SK-N-SH treated with all-trans-retinoic acid at 6 μM for 48 hours (cell line): Measurements from ENCODE around the gene KCNH1.

Source experiments
- ATAC-seq: fragments of 200-7000 bp; cut with Tn5 transposase; 3 replicates; pipeline ENCODE4 v1.9.1; 2020; ENCODE audit warnings: mild to moderate bottlenecking, moderate library complexity
- ARNTL ChIP-seq: fragments of 450-650 bp; formaldehyde crosslinking; IDR thresholded peaks from 2 replicates; pipeline ENCODE4 v1.5.0; 2020; ENCODE audit warnings: low read depth, mild to moderate bottlenecking, moderate library complexity, borderline replicate concordance
- BACH2 ChIP-seq: fragments of 250-450 bp; sonication (Bioruptor Pico); IDR thresholded peaks from 2 replicates; pipeline ENCODE4 v1.9.0; 2021; ENCODE audit warnings: mild to moderate bottlenecking, borderline replicate concordance
- CREB5 ChIP-seq: fragments of 250-450 bp; sonication (Bioruptor Pico); IDR thresholded peaks from 2 replicates; pipeline ENCODE4 v1.5.1; 2020; ENCODE audit warnings: low read depth, mild to moderate bottlenecking, moderate library complexity
- CSDC2 ChIP-seq: fragments of 250-450 bp; sonication (Bioruptor Pico); IDR thresholded peaks from 2 replicates; pipeline ENCODE4 v1.5.0; 2020; ENCODE audit warnings: mild to moderate bottlenecking, moderate library complexity
- CSRNP3 ChIP-seq: fragments of 250-450 bp; sonication (Bioruptor Pico); IDR thresholded peaks from 2 replicates; pipeline ENCODE4 v1.5.1; 2021; ENCODE audit warnings: mild to moderate bottlenecking, moderate library complexity
- ESRRG ChIP-seq: fragments of 250-450 bp; sonication (Bioruptor Pico); IDR thresholded peaks from 2 replicates; pipeline ENCODE4 v1.6.1; 2021; ENCODE audit warnings: mild to moderate bottlenecking
- GLIS3 ChIP-seq: fragments of 250-450 bp; sonication (Bioruptor Pico); IDR thresholded peaks from 2 replicates; pipeline ENCODE4 v1.5.0; 2020; ENCODE audit warnings: mild to moderate bottlenecking, moderate library complexity
- ISL1 ChIP-seq: fragments of 250-450 bp; sonication (Bioruptor Pico); IDR thresholded peaks from 2 replicates; pipeline ENCODE4 v2.1.2; 2022; ENCODE audit warnings: mild to moderate bottlenecking, moderate library complexity
- PATZ1 ChIP-seq: fragments of 250-450 bp; sonication (Bioruptor Pico); IDR thresholded peaks from 2 replicates; pipeline ENCODE4 v1.8.0; 2020; ENCODE audit warnings: mild to moderate bottlenecking, moderate library complexity, borderline replicate concordance
- POU6F1 ChIP-seq: fragments of 250-450 bp; sonication (Bioruptor Pico); IDR thresholded peaks from 2 replicates; pipeline ENCODE4 v1.8.0; 2021; ENCODE audit warnings: low read depth, mild to moderate bottlenecking, moderate library complexity, borderline replicate concordance
- PPARA ChIP-seq: fragments of 250-450 bp; sonication (Bioruptor Pico); IDR thresholded peaks from 2 replicates; pipeline ENCODE4 v1.5.0; 2020; ENCODE audit warnings: mild to moderate bottlenecking, borderline replicate concordance
- RARB ChIP-seq: fragments of 250-450 bp; sonication (Bioruptor Pico); IDR thresholded peaks from 2 replicates; pipeline ENCODE4 v1.8.0; 2021; ENCODE audit warnings: mild to moderate bottlenecking, moderate library complexity
- SNAI2 ChIP-seq: fragments of 250-450 bp; sonication (Bioruptor Pico); IDR thresholded peaks from 2 replicates; pipeline ENCODE4 v1.5.0; 2020; ENCODE audit warnings: mild to moderate bottlenecking, moderate library complexity
- TCF4 ChIP-seq: fragments of 250-450 bp; sonication (Bioruptor Pico); IDR thresholded peaks from 2 replicates; pipeline ENCODE4 v1.8.0; 2021; ENCODE audit warnings: mild to moderate bottlenecking, moderate library complexity, borderline replicate concordance
- TOX ChIP-seq: fragments of 250-450 bp; sonication (Bioruptor Pico); IDR thresholded peaks from 2 replicates; pipeline ENCODE4 v1.8.0; 2021; ENCODE audit warnings: mild to moderate bottlenecking, moderate library complexity, borderline replicate concordance
- TSHZ2 ChIP-seq: fragments of 250-450 bp; sonication (Bioruptor Pico); IDR thresholded peaks from 2 replicates; pipeline ENCODE4 v1.5.0; 2020; ENCODE audit warnings: mild to moderate bottlenecking, moderate library complexity
- ZC3H10 ChIP-seq: fragments of 250-450 bp; sonication (Bioruptor Pico); IDR thresholded peaks from 2 replicates; pipeline ENCODE4 v1.5.1; 2021; ENCODE audit warnings: mild to moderate bottlenecking, moderate library complexity
- ZFP3 ChIP-seq: fragments of 250-450 bp; sonication (Bioruptor Pico); IDR thresholded peaks from 2 replicates; pipeline ENCODE4 v1.5.0; 2020; ENCODE audit warnings: mild to moderate bottlenecking, moderate library complexity
- ZFP30 ChIP-seq: fragments of 450-650 bp; formaldehyde crosslinking; IDR thresholded peaks from 2 replicates; pipeline ENCODE4 v1.5.0; 2022; ENCODE audit warnings: mild to moderate bottlenecking, moderate library complexity
- ZNF565 ChIP-seq: fragments of 450-650 bp; formaldehyde crosslinking; conservative IDR thresholded peaks from 2 replicates; pipeline ENCODE4 v1.5.0; 2020; ENCODE audit warnings: low read depth, mild to moderate bottlenecking, moderate library complexity
- ZNF70 ChIP-seq: fragments of 450-650 bp; formaldehyde crosslinking; IDR thresholded peaks from 2 replicates; pipeline ENCODE4 v1.5.0; 2020; ENCODE audit warnings: mild to moderate bottlenecking, moderate library complexity
- ZNF8 ChIP-seq: fragments of 450-650 bp; formaldehyde crosslinking; IDR thresholded peaks from 2 replicates; pipeline ENCODE4 v1.5.0; 2020; ENCODE audit warnings: mild to moderate bottlenecking, moderate library complexity

Gene KCNH1

GRCh38 chr1:210876275-210876674, 257.7 kb downstream of the KCNH1 start (continued):
- TF ChIP-seq PATZ1 (CRISPR knock-in tag), result no peak
- TF ChIP-seq, all 23 proteins: peak for 0

GRCh38 chr1:210866532-210866931, 267.4 kb downstream of the KCNH1 start:
- TF ChIP-seq RARB (CRISPR knock-in tag), result no peak
- TF ChIP-seq ZNF8, result no peak
- TF ChIP-seq SNAI2 (CRISPR knock-in tag), result no peak
- no peak for TF ChIP-seq ARNTL
- TF ChIP-seq TSHZ2 (CRISPR knock-in tag), result no peak
- no peak for TF ChIP-seq ZFP3 (CRISPR knock-in tag)
- TF ChIP-seq BACH2, result no peak
- no peak for TF ChIP-seq ISL1 (CRISPR knock-in tag)
- no peak for TF ChIP-seq ZC3H10 (CRISPR knock-in tag)
- TF ChIP-seq CSDC2 (CRISPR knock-in tag), result no peak
- no peak for TF ChIP-seq PPARA (CRISPR knock-in tag)
- TF ChIP-seq GLIS3, result no peak
- no peak for TF ChIP-seq ZNF565 (CRISPR knock-in tag)
- no peak for TF ChIP-seq POU6F1 (CRISPR knock-in tag)
- TF ChIP-seq CREB5 (CRISPR knock-in tag), result no peak
- TF ChIP-seq ESRRG (CRISPR knock-in tag), result no peak
- TF ChIP-seq ZFP30 (CRISPR knock-in tag), result no peak
- no peak for TF ChIP-seq CSRNP3 (CRISPR knock-in tag)
- TF ChIP-seq ZNF70 (CRISPR knock-in tag), result no peak
- ATAC-seq, result no peak

- no peak for ATAC-seq
- TF ChIP-seq ARNTL, result no peak
- TF ChIP-seq PPARA (CRISPR knock-in tag), result no peak
- TF ChIP-seq RARB (CRISPR knock-in tag), result no peak
- TF ChIP-seq ZNF565 (CRISPR knock-in tag), result no peak
- TF ChIP-seq POU6F1 (CRISPR knock-in tag), result no peak
- no peak for TF ChIP-seq CSDC2 (CRISPR knock-in tag)
- no peak for TF ChIP-seq TCF4
- no peak for TF ChIP-seq PATZ1 (CRISPR knock-in tag)
- no peak for TF ChIP-seq BACH2
- TF ChIP-seq SNAI2 (CRISPR knock-in tag), result no peak
- no peak for TF ChIP-seq TOX (CRISPR knock-in tag)
- TF ChIP-seq ZNF70 (CRISPR knock-in tag), result no peak
- TF ChIP-seq ZC3H10 (CRISPR knock-in tag), result no peak
- TF ChIP-seq GLIS3, result no peak
- no peak for TF ChIP-seq CSRNP3 (CRISPR knock-in tag)
Observed at GRCh38 chr1:210857705-210858104, 276.2 kb downstream of the KCNH1 start.
